Measurements from ENCODE around the gene DUSP9.

The DUSP9 gene

GRCh38 chrX:153684467-153685155 is 37.6 kb downstream of the DUSP9 start:
- Histone ChIP-seq H3K9ac (ENCODE audit: low read depth, low read length) (no peak overlapping the region), H3K27me3 (ENCODE audit: control insufficient read depth, insufficient read depth, low read length) (no peaks in the 10 kb centered on the region), H3K4me1 (ENCODE audit: control insufficient read depth, insufficient read depth, low read length) (peaks cover 12% of the 10 kb centered on the region; the same call in 1 of the 2 replicates), H3K36me3 (ENCODE audit: control insufficient read depth, insufficient read depth, low read length) (no peaks in the 10 kb centered on the region), H3K27ac (ENCODE audit: low read depth, low read length) (peak overlapping the region; percentile 90), H3K4me3 (ENCODE audit: low read depth, low read length) (peak overlapping the region; percentile 15; the same call in 1 of the 2 replicates), H3K9me3 (ENCODE audit: control insufficient read depth, insufficient read depth, low read length) (peaks cover 21% of the 10 kb centered on the region)

GRCh38 chrX:153685156-153685536 is 38.1 kb downstream of the DUSP9 start:
- Histone ChIP-seq H3K4me1 (ENCODE audit: control insufficient read depth, insufficient read depth, low read length) (peaks cover 12% of the 10 kb centered on the region; the same call in 1 of the 2 replicates), H3K27ac (ENCODE audit: low read depth, low read length) (peak overlapping the region; percentile 90), H3K4me3 (ENCODE audit: low read depth, low read length) (no peak overlapping the region; the same call in 1 of the 2 replicates), H3K27me3 (ENCODE audit: control insufficient read depth, insufficient read depth, low read length) (no peaks in the 10 kb centered on the region), H3K36me3 (ENCODE audit: control insufficient read depth, insufficient read depth, low read length) (0 out of 2 replicates have a peak, but pooled peaks cover 3% of the 10 kb centered on the region), H3K9ac (ENCODE audit: low read depth, low read length) (no peak overlapping the region), H3K9me3 (ENCODE audit: control insufficient read depth, insufficient read depth, low read length) (peaks cover 23% of the 10 kb centered on the region)

DNA sequence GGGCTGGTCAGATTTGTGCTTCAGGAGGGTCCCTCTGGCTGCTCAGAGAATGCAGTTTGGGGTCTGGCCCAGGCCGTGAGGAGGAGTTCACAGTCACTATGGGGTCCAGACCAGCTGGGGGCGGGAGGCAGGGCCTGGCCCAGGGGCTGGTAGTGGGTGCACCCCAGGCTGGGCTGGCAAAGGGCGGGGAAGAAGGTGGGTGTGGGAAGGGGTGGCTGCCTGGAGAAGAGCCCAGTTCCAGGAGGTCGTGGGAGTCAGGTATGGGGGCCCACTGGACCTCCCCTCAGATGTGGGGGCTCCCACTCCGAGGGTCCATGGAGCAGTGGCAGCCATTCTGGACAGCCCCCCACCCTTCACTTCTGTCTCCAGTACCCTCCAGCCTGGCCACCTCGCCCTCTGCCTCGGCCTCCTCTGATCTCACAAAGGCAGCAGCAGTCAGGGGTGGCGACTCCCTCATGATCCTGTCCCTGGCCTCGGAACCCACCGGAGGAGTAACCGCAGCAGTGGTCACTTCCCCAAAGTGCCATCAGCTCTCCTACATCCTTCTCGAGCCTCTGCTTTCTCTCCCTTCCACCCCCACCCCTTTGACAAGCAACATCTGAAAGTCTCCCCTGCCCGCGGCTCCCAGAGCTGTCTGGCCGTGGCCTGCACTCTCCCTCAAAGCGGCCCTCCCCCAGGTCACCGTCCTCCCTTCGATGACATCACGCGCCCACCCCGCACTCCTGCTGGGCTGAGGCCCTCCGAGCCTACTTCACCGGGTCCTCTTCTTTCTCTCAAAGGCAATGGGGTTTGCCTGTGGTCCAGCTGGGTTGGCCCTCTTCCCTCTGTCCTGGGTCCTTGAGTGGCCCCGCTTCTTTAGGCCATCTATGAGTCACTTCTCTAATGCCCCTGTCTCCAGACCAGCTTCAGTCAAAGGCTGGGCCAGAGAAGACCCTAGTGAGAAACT is 39.0 kb downstream of the DUSP9 start:
- Histone ChIP-seq H3K9me3 (ENCODE audit: control insufficient read depth, insufficient read depth, low read length) (peaks cover 23% of the 10 kb centered on the region), H3K4me1 (ENCODE audit: control insufficient read depth, insufficient read depth, low read length) (peaks cover 12% of the 10 kb centered on the region; the same call in 1 of the 2 replicates), H3K27ac (ENCODE audit: low read depth, low read length) (peak overlapping the region; percentile 90), H3K36me3 (ENCODE audit: control insufficient read depth, insufficient read depth, low read length) (peaks cover 8% of the 10 kb centered on the region; the same call in 1 of the 2 replicates), H3K9ac (ENCODE audit: low read depth, low read length) (no peak overlapping the region), H3K4me3 (ENCODE audit: low read depth, low read length) (peak overlapping the region; percentile 17), H3K27me3 (ENCODE audit: control insufficient read depth, insufficient read depth, low read length) (no peaks in the 10 kb centered on the region)

DNA sequence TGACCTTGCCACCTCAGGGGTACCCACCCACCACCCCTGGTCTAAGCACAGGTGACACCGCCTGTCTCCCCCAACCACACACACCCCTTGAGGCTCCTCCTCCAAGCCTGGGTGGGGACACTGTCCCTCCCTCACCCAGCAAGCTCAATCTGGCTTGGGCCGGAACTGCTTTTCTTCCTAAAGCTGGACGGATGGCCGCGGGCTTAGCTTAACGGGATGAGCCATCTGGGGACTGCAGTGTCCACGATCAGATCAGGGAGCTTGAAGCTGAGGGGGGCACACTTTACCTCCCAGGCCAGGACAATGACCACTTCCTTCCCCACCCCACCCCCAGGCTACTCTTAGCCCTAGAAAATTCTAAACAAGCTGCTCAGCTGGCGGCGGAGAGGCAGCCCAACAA is 39.7 kb downstream of the DUSP9 start:
- Histone ChIP-seq H3K4me1 (ENCODE audit: control insufficient read depth, insufficient read depth, low read length) (peaks cover 12% of the 10 kb centered on the region; the same call in 1 of the 2 replicates), H3K36me3 (ENCODE audit: control insufficient read depth, insufficient read depth, low read length) (peaks cover 14% of the 10 kb centered on the region; the same call in 1 of the 2 replicates), H3K4me3 (ENCODE audit: low read depth, low read length) (no peak overlapping the region), H3K27ac (ENCODE audit: low read depth, low read length) (peak overlapping the region; percentile 76), H3K9ac (ENCODE audit: low read depth, low read length) (no peak overlapping the region), H3K9me3 (ENCODE audit: control insufficient read depth, insufficient read depth, low read length) (peaks cover 19% of the 10 kb centered on the region), H3K27me3 (ENCODE audit: control insufficient read depth, insufficient read depth, low read length) (no peaks in the 10 kb centered on the region)

DNA sequence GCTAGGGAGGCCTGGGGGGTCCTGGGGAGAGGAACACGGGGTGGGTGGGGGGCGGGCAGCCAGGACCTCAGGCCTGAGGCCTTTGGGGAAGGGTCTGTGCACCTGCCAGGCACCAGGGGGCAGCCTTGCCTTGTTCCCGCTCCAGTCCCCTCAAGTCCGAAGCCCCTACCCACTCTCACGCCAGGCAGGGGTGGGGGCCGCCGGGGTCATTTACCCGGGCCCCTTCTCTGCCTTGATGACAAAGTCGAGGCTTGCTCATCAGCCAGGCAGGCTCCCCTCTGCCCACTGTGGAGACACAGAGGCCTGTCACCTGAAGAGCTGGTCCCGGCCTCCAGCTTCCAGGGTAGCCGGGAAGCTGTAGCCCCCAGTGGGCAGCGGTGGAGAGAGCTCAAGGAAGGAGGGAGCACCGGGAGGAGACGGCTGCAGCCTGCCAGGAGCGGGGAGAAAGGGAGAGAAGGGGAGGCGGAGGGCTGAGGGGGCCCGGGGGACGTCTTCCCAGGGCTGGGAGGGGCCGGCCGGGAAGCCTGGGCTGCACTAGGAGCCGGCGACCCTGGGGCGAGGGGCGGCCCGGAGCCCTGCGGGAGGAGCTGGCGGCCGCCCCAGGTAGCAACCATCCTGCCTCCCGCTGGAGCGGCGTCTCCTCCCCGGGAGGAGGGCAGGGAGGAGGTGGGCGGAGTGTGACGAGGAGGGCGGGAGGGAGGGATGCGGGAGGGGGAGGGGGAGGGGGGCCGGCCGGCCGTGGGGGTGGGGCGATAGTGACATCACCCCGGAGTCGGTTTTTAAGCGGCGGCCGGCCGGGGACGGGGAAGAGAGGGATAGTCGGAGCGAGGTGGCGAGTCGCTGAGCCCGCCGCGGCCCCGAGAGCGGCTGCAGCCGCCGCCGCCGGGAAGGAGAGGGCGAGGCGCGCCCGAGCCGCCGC is 40.4 kb downstream of the DUSP9 start, which contains the start of gene SLC6A8:
TSS of gene SLC6A8 (plus strand) at position 806 of the 919 bp plus-strand sequence. CDS start 649 bp downstream, outside the sequence.
- peaks cover 24% of the 10 kb centered on the region for H3K9me3 ChIP-seq (ENCODE audit: control insufficient read depth, insufficient read depth, low read length)
- H3K4me1 ChIP-seq (ENCODE audit: control insufficient read depth, insufficient read depth, low read length) = peaks cover 12% of the 10 kb centered on the region; the same call in 1 of the 2 replicates
- peak within 1 kb of the TSS; percentile 76 for H3K27ac ChIP-seq (ENCODE audit: low read depth, low read length)
- H3K27me3 ChIP-seq (ENCODE audit: control insufficient read depth, insufficient read depth, low read length) = no peaks in the 10 kb centered on the region
- H3K9ac ChIP-seq (ENCODE audit: low read depth, low read length) = no peak within 1 kb of the TSS; the same call in 1 of the 2 replicates
- peaks cover 15% of the 10 kb centered on the region; the same call in 1 of the 2 replicates for H3K36me3 ChIP-seq (ENCODE audit: control insufficient read depth, insufficient read depth, low read length)
- H3K4me3 ChIP-seq (ENCODE audit: low read depth, low read length) = peak within 1 kb of the TSS; percentile 55; the same call in 1 of the 2 replicates

- Histone ChIP-seq H3K27ac (ENCODE audit: low read depth, low read length) (no peak overlapping the region), H3K9ac (ENCODE audit: low read depth, low read length) (no peak overlapping the region), H3K27me3 (ENCODE audit: control insufficient read depth, insufficient read depth, low read length) (no peaks in the 10 kb centered on the region), H3K9me3 (ENCODE audit: control insufficient read depth, insufficient read depth, low read length) (peaks cover 24% of the 10 kb centered on the region), H3K4me1 (ENCODE audit: control insufficient read depth, insufficient read depth, low read length) (peaks cover 12% of the 10 kb centered on the region; the same call in 1 of the 2 replicates), H3K36me3 (ENCODE audit: control insufficient read depth, insufficient read depth, low read length) (peaks cover 21% of the 10 kb centered on the region; the same call in 1 of the 2 replicates), H3K4me3 (ENCODE audit: low read depth, low read length) (no peak overlapping the region)
Measured at GRCh38 chrX:153688071-153688470, 41.1 kb downstream of the DUSP9 start.

GRCh38 chrX:153688506-153688905 is 41.5 kb downstream of the DUSP9 start:
- Histone ChIP-seq H3K9me3 (ENCODE audit: control insufficient read depth, insufficient read depth, low read length) (peaks cover 22% of the 10 kb centered on the region), H3K4me1 (ENCODE audit: control insufficient read depth, insufficient read depth, low read length) (peaks cover 12% of the 10 kb centered on the region; the same call in 1 of the 2 replicates), H3K36me3 (ENCODE audit: control insufficient read depth, insufficient read depth, low read length) (peaks cover 24% of the 10 kb centered on the region; the same call in 1 of the 2 replicates), H3K27ac (ENCODE audit: low read depth, low read length) (no peak overlapping the region), H3K4me3 (ENCODE audit: low read depth, low read length) (peak overlapping the region; percentile 55; the same call in 1 of the 2 replicates), H3K9ac (ENCODE audit: low read depth, low read length) (no peak overlapping the region; the same call in 1 of the 2 replicates), H3K27me3 (ENCODE audit: control insufficient read depth, insufficient read depth, low read length) (no peaks in the 10 kb centered on the region)

GRCh38 chrX:153688911-153689590 is 42.0 kb downstream of the DUSP9 start:
- Histone ChIP-seq H3K4me1 (ENCODE audit: control insufficient read depth, insufficient read depth, low read length) (peaks cover 12% of the 10 kb centered on the region; the same call in 1 of the 2 replicates), H3K4me3 (ENCODE audit: low read depth, low read length) (peak overlapping the region; percentile 55; the same call in 1 of the 2 replicates), H3K27me3 (ENCODE audit: control insufficient read depth, insufficient read depth, low read length) (no peaks in the 10 kb centered on the region), H3K9me3 (ENCODE audit: control insufficient read depth, insufficient read depth, low read length) (peaks cover 17% of the 10 kb centered on the region), H3K36me3 (ENCODE audit: control insufficient read depth, insufficient read depth, low read length) (peaks cover 24% of the 10 kb centered on the region), H3K9ac (ENCODE audit: low read depth, low read length) (no peak overlapping the region; the same call in 1 of the 2 replicates), H3K27ac (ENCODE audit: low read depth, low read length) (no peak overlapping the region)

DNA sequence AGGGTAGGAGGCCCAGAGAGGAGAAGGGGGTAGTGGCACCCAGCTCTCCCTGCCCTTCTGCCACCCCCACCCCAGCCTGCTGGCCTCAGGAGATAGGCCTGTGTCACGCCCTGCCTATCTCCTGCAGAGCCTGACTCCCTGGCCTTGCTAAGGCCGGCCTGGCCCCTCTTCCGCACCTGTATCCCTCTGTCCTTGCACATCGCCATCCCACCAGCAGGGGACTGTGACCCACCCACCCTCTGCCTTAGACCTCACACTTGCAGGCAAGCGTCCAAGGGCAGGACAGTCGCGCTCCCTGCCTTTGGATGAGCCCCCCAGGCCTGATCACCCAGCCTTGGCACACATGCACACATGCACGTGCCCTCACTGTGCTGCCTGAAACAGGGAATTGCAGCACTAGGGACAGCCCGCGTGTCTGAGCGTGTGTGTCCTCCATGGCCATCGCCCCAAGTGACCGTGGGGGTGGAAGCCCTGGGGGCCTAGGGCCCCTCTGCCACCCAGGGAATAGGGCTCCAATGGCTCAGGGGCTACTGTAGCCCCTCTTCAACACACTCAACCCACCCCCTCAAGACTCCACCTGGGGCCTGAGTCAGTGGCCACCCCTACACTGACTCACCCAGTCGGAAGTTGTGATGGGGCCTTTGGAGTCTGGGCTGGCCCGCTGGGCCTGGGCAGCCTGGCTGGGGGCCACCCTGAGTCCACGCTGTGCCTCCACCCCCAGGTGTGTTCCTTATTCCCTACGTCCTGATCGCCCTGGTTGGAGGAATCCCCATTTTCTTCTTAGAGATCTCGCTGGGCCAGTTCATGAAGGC is 42.9 kb downstream of the DUSP9 start:
- peaks cover 14% of the 10 kb centered on the region; the same call in 1 of the 2 replicates for H3K9me3 ChIP-seq (ENCODE audit: control insufficient read depth, insufficient read depth, low read length)
- H3K36me3 ChIP-seq (ENCODE audit: control insufficient read depth, insufficient read depth, low read length) = peaks cover 24% of the 10 kb centered on the region
- H3K4me1 ChIP-seq (ENCODE audit: control insufficient read depth, insufficient read depth, low read length) = peaks cover 12% of the 10 kb centered on the region; the same call in 1 of the 2 replicates
- H3K4me3 ChIP-seq (ENCODE audit: low read depth, low read length) = peak overlapping the region; percentile 55; the same call in 1 of the 2 replicates
- no peak overlapping the region for H3K27ac ChIP-seq (ENCODE audit: low read depth, low read length)
- no peaks in the 10 kb centered on the region for H3K27me3 ChIP-seq (ENCODE audit: control insufficient read depth, insufficient read depth, low read length)
- no peak overlapping the region; the same call in 1 of the 2 replicates for H3K9ac ChIP-seq (ENCODE audit: low read depth, low read length)
